Ovary (tissue), 3 donors: ENCODE data around the gene ASCL5.

ENCODE experiments used
- CTCF ChIP-seq, 3 donors: fragments of 450-650 bp in 2 of 3; fragments of 200-600 bp in 1 of 3; IDR thresholded peaks; one replicate each; pipeline versions ENCODE4 v1.5.1 to v1.8.0; 2016 to 2022; ENCODE audit warnings: antibody characterized with exemption in 3 of 3, mild to moderate bottlenecking in 1 of 3
- POLR2A ChIP-seq: fragments of 450-650 bp; IDR thresholded peaks from one replicate; pipeline ENCODE4 v1.6.1; 2017; ENCODE audit warnings: antibody characterized with exemption, mild to moderate bottlenecking, moderate library complexity
- donor health status: DM: no; HTN: no; CAD: no.

GRCh38 chr1:201076092-201076491 lies 50.9 kb downstream of the ASCL5 start:
- TF ChIP-seq POLR2A: no peak
- TF ChIP-seq CTCF (IDR thresholded peaks at IDR 0.05): no peak
